Uterus (tissue), 2 donors: Measurements from ENCODE around the gene SMAD3.

Source experiments
- POLR2A ChIP-seq, 2 donors: fragments of 450-650 bp; IDR thresholded peaks; one replicate each; pipeline ENCODE4 v1.6.1; 2016; ENCODE audit warnings: antibody characterized with exemption in 2 of 2, mild to moderate bottlenecking in 1 of 2, moderate library complexity in 1 of 2
- TF ChIP-seq, protein P1 (sequence below), 4 experiments: fragments of 200-600 bp in 2 of 4; fragments of 450-650 bp in 2 of 4; sonication (generic) in 2 of 4; IDR thresholded peaks; one replicate each; pipeline ENCODE4 v1.5.1; 2016 to 2019; ENCODE audit warnings: antibody characterized with exemption in 4 of 4, mild to moderate bottlenecking in 2 of 4, moderate library complexity in 1 of 4

DNA sequence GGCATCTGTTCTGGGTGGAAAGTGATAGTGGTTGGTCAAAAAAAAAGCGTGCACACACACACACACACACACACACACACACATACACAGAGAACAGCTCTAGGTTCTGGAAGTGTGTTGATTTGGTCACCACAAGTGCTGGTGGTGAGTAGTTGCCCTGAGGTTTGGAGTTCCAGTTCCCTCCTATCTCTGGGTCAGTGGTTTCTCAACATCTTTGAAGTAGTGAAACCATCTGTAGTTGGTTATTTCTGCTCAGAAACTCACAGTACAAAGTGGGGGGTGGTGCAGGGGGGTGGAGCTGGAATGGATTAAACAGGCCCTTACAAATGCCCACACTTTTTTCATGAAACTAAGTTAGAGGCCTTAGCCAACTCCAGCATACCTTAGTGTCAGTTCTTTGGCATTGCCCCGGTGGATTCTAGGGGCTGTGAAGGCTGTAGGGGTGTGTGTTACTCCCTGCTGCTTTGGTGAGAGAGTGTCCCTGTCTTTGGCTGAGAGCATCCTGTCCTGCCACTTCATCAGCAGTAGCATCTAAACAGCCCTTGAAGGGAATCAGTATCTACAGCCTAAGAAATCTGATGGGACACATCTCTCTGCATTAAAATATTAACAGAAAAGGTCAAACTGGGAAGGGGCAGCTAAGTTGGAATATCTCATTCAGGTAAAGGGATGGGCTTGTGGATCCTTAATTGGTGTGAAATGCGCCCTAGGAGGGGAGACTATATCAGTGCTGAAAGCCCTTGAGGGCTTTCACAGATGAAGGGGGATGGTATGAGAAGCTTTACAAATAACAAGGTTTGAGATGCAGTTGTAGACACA lies 20.6 kb downstream of the SMAD3 start:
- TF ChIP-seq POLR2A (IDR thresholded peaks at IDR 0.05): no peak
- TF ChIP-seq, protein P1, sequence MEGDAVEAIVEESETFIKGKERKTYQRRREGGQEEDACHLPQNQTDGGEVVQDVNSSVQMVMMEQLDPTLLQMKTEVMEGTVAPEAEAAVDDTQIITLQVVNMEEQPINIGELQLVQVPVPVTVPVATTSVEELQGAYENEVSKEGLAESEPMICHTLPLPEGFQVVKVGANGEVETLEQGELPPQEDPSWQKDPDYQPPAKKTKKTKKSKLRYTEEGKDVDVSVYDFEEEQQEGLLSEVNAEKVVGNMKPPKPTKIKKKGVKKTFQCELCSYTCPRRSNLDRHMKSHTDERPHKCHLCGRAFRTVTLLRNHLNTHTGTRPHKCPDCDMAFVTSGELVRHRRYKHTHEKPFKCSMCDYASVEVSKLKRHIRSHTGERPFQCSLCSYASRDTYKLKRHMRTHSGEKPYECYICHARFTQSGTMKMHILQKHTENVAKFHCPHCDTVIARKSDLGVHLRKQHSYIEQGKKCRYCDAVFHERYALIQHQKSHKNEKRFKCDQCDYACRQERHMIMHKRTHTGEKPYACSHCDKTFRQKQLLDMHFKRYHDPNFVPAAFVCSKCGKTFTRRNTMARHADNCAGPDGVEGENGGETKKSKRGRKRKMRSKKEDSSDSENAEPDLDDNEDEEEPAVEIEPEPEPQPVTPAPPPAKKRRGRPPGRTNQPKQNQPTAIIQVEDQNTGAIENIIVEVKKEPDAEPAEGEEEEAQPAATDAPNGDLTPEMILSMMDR (IDR thresholded peaks at IDR 0.05): no peak
